Measurements from ENCODE around the gene GUCA1A. TPM values are rescaled to one million over a fixed set of nuclear protein-coding genes. Genes with fewer than 3 reads are reported as not detected.

GUCA1A gene
- total RNA-seq, 3 donors from 2014 or later (not counting 1 experiment from before 2014, with no cell fraction given) = not detected

DNA sequence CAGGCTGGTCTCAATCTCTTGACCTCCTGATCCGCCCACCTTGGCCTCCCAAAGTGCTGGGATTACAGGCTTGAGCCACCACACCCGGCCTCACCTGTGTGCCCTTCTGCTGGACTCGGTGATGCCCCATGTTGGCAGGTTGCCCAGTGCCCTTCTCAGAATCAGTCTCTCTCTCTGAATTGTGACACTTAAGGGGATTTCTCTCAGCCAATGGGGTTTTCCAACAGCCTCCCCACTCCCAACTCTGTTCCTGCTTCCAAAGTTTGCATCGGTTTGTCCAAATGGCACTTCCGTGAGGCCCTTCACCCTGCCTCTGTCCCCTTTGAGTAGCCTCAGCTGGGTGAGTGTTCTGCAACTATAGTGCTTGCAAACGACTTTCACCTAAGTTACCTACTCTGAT is 47.6 kb downstream of the GUCA1A start:
- no peaks in the 10 kb centered on the region for H3K9me3 ChIP-seq (ENCODE audit: control insufficient read depth, insufficient read depth, low read length)
- H3K36me3 Mint-ChIP-seq = no peaks in the 10 kb centered on the region
- TF ChIP-seq, protein P1, sequence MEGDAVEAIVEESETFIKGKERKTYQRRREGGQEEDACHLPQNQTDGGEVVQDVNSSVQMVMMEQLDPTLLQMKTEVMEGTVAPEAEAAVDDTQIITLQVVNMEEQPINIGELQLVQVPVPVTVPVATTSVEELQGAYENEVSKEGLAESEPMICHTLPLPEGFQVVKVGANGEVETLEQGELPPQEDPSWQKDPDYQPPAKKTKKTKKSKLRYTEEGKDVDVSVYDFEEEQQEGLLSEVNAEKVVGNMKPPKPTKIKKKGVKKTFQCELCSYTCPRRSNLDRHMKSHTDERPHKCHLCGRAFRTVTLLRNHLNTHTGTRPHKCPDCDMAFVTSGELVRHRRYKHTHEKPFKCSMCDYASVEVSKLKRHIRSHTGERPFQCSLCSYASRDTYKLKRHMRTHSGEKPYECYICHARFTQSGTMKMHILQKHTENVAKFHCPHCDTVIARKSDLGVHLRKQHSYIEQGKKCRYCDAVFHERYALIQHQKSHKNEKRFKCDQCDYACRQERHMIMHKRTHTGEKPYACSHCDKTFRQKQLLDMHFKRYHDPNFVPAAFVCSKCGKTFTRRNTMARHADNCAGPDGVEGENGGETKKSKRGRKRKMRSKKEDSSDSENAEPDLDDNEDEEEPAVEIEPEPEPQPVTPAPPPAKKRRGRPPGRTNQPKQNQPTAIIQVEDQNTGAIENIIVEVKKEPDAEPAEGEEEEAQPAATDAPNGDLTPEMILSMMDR (IDR thresholded peaks at IDR 0.05) = no peak
- no peak for DNase-seq
- no peak overlapping the region for H3K4me3 Mint-ChIP-seq
- no peaks in the 10 kb centered on the region for H3K36me3 ChIP-seq (ENCODE audit: control insufficient read depth, insufficient read depth, low read length)
- no peak overlapping the region for H3K27ac Mint-ChIP-seq
- no peaks in the 10 kb centered on the region for H3K27me3 ChIP-seq (ENCODE audit: control insufficient read depth, insufficient read depth, low read length)
- intact Hi-C loops (cut with micrococcal nuclease) = no loop called here
- H3K4me1 Mint-ChIP-seq = peaks cover 6 to 15% of the 10 kb centered on the region in 2 donors
- H3K4me1 ChIP-seq (ENCODE audit: control insufficient read depth, insufficient read depth, low read length) = peaks cover 15% of the 10 kb centered on the region
- no peaks in the 10 kb centered on the region for H3K27me3 Mint-ChIP-seq (ENCODE audit: low read depth in 2 of 2)
- H3K9me3 Mint-ChIP-seq = no peaks in the 10 kb centered on the region
- 81% methylated on average over 6 of the region's 6 CpGs for WGBS (ENCODE audit: insufficient coverage)
- H3K27ac ChIP-seq (ENCODE audit: low read length) = no peak overlapping the region
- no peak for ATAC-seq
- H3K4me3 ChIP-seq (ENCODE audit: low read length) = no peak overlapping the region

GRCh38 chr6:42221546-42221945 is 48.4 kb downstream of the GUCA1A start:
- WGBS (ENCODE audit: insufficient coverage) = 89% methylated on average over 4 of the region's 4 CpGs

DNA sequence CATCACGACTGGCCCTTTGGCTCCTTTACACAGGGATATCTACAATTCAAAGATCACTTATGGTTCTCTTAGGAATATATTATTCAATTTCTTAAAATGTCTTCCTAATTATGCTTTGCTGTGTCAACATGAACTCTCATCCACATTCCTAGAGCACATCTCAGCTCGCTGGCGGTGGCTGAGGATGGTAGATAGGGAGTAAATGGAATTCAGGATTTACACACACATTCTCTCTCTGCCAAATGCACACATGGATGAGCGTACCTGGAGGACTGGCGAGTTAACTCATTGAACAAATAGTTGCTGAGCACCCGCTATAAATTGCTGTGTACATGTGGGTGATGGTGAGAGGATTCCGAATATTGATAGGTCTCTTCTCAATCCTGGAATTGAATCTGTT is 49.3 kb downstream of the GUCA1A start:
- WGBS (ENCODE audit: insufficient coverage) = 89% methylated on average over 4 of the region's 7 CpGs
- Histone ChIP-seq H3K27ac (ENCODE audit: low read length) (no peak overlapping the region), H3K27me3 (ENCODE audit: control insufficient read depth, insufficient read depth, low read length) (no peaks in the 10 kb centered on the region), H3K4me3 (ENCODE audit: low read length) (no peak overlapping the region), H3K4me1 (ENCODE audit: control insufficient read depth, insufficient read depth, low read length) (peaks cover 6% of the 10 kb centered on the region), H3K36me3 (ENCODE audit: control insufficient read depth, insufficient read depth, low read length) (peaks cover 1% of the 10 kb centered on the region), H3K9me3 (ENCODE audit: control insufficient read depth, insufficient read depth, low read length) (no peaks in the 10 kb centered on the region)
- Mint-ChIP-seq H3K27me3 (ENCODE audit: low read depth in 2 of 2) (no peaks in the 10 kb centered on the region), H3K9me3 (no peaks in the 10 kb centered on the region), H3K4me1 (peaks cover 4 to 5% of the 10 kb centered on the region in 2 donors), H3K36me3 (no peaks in the 10 kb centered on the region), H3K4me3 (no peak overlapping the region), H3K27ac (no peak overlapping the region)
- intact Hi-C loops (cut with micrococcal nuclease) = no loop called here
- ATAC-seq = no peak
- TF ChIP-seq, protein P1 (IDR thresholded peaks at IDR 0.05) = no peak
- no peak for DNase-seq

More at GRCh38 chr6:42221546-42221945, 48.4 kb downstream of the GUCA1A start:
- Mint-ChIP-seq H3K9me3 (no peaks in the 10 kb centered on the region), H3K36me3 (no peaks in the 10 kb centered on the region), H3K27me3 (ENCODE audit: low read depth in 2 of 2) (no peaks in the 10 kb centered on the region), H3K27ac (no peak overlapping the region), H3K4me3 (no peak overlapping the region), H3K4me1 (peaks cover 6 to 8% of the 10 kb centered on the region in 2 donors)
- H3K27me3 ChIP-seq (ENCODE audit: control insufficient read depth, insufficient read depth, low read length) = no peaks in the 10 kb centered on the region
- no peaks in the 10 kb centered on the region for H3K9me3 ChIP-seq (ENCODE audit: control insufficient read depth, insufficient read depth, low read length)
- TF ChIP-seq, protein P1 (IDR thresholded peaks at IDR 0.05) = no peak
- no peak for DNase-seq
- H3K4me1 ChIP-seq (ENCODE audit: control insufficient read depth, insufficient read depth, low read length) = peaks cover 12% of the 10 kb centered on the region
- H3K27ac ChIP-seq (ENCODE audit: low read length) = no peak overlapping the region
- H3K4me3 ChIP-seq (ENCODE audit: low read length) = no peak overlapping the region
- intact Hi-C loops (cut with micrococcal nuclease) = no loop called here
- ATAC-seq = no peak
- no peaks in the 10 kb centered on the region for H3K36me3 ChIP-seq (ENCODE audit: control insufficient read depth, insufficient read depth, low read length)

All from natural killer cell (primary cell).